K562 (cell line): ENCODE results near the gene EXOC4.

Experiments used
- BHLHE40 ChIP-seq: IDR thresholded peaks from 2 replicates; pipeline ENCODE4 v1.6.1; 2011; ENCODE audit warnings: low read length, improper control_type of control experiment
- CEBPB ChIP-seq: fragments of 450-650 bp; IDR thresholded peaks from 2 replicates; pipeline ENCODE4 v1.6.1; 2016; ENCODE audit warnings: missing genetic modification characterization, missing compliant biosample characterization
- CTCF ChIP-seq, 3 experiments: IDR thresholded peaks in 2 of 3; conservative IDR thresholded peaks in 1 of 3; 2 replicates each; pipeline ENCODE4 v1.5.1; 2011 to 2012; ENCODE audit warnings: low read length in 3 of 3, mild to moderate bottlenecking in 3 of 3, control low read depth in 2 of 3, improper control_type of control experiment in 1 of 3, inconsistent platforms in 1 of 3, low read depth in 1 of 3, mixed read lengths in 1 of 3, moderate library complexity in 1 of 3; ENCODE audit not compliant: insufficient read depth in 2 of 3
- CXXC5 ChIP-seq: fragments of 250-450 bp; sonication (Bioruptor Pico); IDR thresholded peaks from 2 replicates; pipeline ENCODE4 v1.8.0; 2022; ENCODE audit warnings: inconsistent platforms, mild to moderate bottlenecking, moderate library complexity
- EZH2 ChIP-seq: IDR thresholded peaks from 2 replicates; pipeline ENCODE4 v1.6.1; 2012; ENCODE audit warnings: low read depth, mild to moderate bottlenecking, inconsistent platforms, low read length, borderline replicate concordance
- GATAD2A ChIP-seq: fragments of 450-650 bp; IDR thresholded peaks from 2 replicates; pipeline ENCODE4 v1.6.1; 2017
- HMBOX1 ChIP-seq: sonication (generic); IDR thresholded peaks from 2 replicates; pipeline ENCODE4 v1.6.1; 2016
- PML ChIP-seq: IDR thresholded peaks from 2 replicates; pipeline ENCODE4 v1.6.1; 2012; ENCODE audit warnings: low read length, inconsistent platforms
- POLR2A ChIP-seq: fragments of 450-650 bp; conservative IDR thresholded peaks from 2 replicates; pipeline ENCODE4 v1.6.1; 2016
- POLR3A ChIP-seq: IDR thresholded peaks from 2 replicates; pipeline ENCODE4 v1.6.1; 2011; ENCODE audit warnings: borderline replicate concordance, mild to moderate bottlenecking, moderate library complexity; ENCODE audit not compliant: insufficient read length, insufficient read depth; ENCODE audit errors: extremely low read depth
- SIX5 ChIP-seq, 2 experiments: IDR thresholded peaks; 2 replicates each; pipeline ENCODE4 v1.6.1; 2011; ENCODE audit warnings: low read length in 2 of 2, borderline replicate concordance in 1 of 2, low read depth in 1 of 2, mild to moderate bottlenecking in 1 of 2, moderate library complexity in 1 of 2; ENCODE audit not compliant: insufficient read depth in 1 of 2
- SMARCA5 ChIP-seq: fragments of 450-650 bp; IDR thresholded peaks from 2 replicates; pipeline ENCODE4 v1.6.1; 2016
- SP2 ChIP-seq: IDR thresholded peaks from 2 replicates; pipeline ENCODE4 v1.6.1; 2011; ENCODE audit warnings: mild to moderate bottlenecking, low read depth, low read length, moderate library complexity; ENCODE audit not compliant: poor library complexity, severe bottlenecking; ENCODE audit errors: extremely low read depth
- TF ChIP-seq, protein P1 (sequence below), 2 experiments: fragments of 450-650 bp in 1 of 2; sonication (generic) in 1 of 2; formaldehyde crosslinking in 1 of 2; IDR thresholded peaks in 1 of 2; conservative IDR thresholded peaks in 1 of 2; 2 replicates each; pipeline versions ENCODE4 v1.6.1 to v1.8.1; 2016 to 2023; ENCODE audit warnings: mild to moderate bottlenecking in 2 of 2, moderate library complexity in 2 of 2, inconsistent platforms in 1 of 2, missing genetic modification reagents in 1 of 2

DNA sequence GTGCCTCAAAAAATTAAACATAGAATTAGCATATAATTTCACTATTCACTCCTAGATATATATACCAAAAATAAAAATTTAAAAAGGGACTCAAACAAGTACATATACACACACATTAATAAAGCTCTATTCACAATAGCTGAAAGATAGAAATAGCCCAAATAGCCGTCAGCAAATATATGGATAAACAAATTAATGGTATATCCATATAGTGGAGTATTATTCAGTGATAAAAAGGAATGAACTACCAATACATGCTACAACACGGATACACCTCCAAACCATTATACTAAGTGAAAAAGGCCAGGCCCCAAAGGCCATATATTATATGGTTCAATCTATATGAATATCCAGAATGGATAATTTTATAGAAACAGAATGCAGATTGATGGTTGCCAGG is 459.7 kb downstream of the EXOC4 start:
- TF ChIP-seq SMARCA5, result no peak
- TF ChIP-seq CEBPB (tag), result no peak
- no peak for TF ChIP-seq POLR3A
- no peak for TF ChIP-seq CTCF (IDR thresholded peaks at IDR 0.05 in 2 of 3, conservative IDR thresholded peaks at IDR 0.05 in 1 of 3; ENCODE audit: insufficient read depth in 2 of 3, low read depth in 1 of 3, low read length in 3 of 3)
- TF ChIP-seq, protein P1, sequence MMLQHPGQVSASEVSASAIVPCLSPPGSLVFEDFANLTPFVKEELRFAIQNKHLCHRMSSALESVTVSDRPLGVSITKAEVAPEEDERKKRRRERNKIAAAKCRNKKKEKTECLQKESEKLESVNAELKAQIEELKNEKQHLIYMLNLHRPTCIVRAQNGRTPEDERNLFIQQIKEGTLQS (IDR thresholded peaks at IDR 0.05), result no peak
- TF ChIP-seq, protein P1 (CRISPR knock-in tag; conservative IDR thresholded peaks at IDR 0.05), result no peak
- no peak for TF ChIP-seq GATAD2A
- TF ChIP-seq BHLHE40, result no peak
- no peak for TF ChIP-seq CXXC5 (CRISPR knock-in tag)
- TF ChIP-seq POLR2A, result no peak
- no peak for TF ChIP-seq SP2
- no peak for TF ChIP-seq PML
- no peak for TF ChIP-seq SIX5 (IDR thresholded peaks at IDR 0.05; ENCODE audit: borderline replicate concordance in 1 of 2, insufficient read depth in 1 of 2, low read depth in 1 of 2, low read length in 2 of 2)
- no peak for TF ChIP-seq EZH2
- no peak for TF ChIP-seq HMBOX1
